DMS153 (cell line): ENCODE measurements around the gene PLB1.

ENCODE experiments used
- DNase-seq: peaks from one replicate; lab custom pipeline; 2025; lab: John Stamatoyannopoulos, UW

Gene PLB1

GRCh38 chr2:28495551-28496250, at the start of gene PLB1:
PLB1 (plus strand) TSS chr2:28496060; CDS start chr2:28496115, 55 bp downstream.
- no peak for DNase-seq

- DNase-seq, result no peak
These were observed 49.3 kb upstream of the PLB1 start for GRCh38 chr2:28446531-28446930.

GRCh38 chr2:28447086-28447485, 48.8 kb upstream of the PLB1 start:
- no peak for DNase-seq

GRCh38 chr2:28447943-28448792, 47.7 kb upstream of the PLB1 start:
- DNase-seq, result no peak

GRCh38 chr2:28448793-28449100, 47.1 kb upstream of the PLB1 start:
- DNase-seq, result no peak

- no peak for DNase-seq
These were observed 46.8 kb upstream of the PLB1 start for GRCh38 chr2:28449126-28449487.

GRCh38 chr2:28449488-28450395, 46.1 kb upstream of the PLB1 start:
- DNase-seq, result no peak

GRCh38 chr2:28450901-28451565, 44.8 kb upstream of the PLB1 start:
- no peak for DNase-seq

- no peak for DNase-seq
These were observed 43.9 kb upstream of the PLB1 start for GRCh38 chr2:28451793-28452533.

GRCh38 chr2:28452534-28453081, 43.3 kb upstream of the PLB1 start:
- DNase-seq, result no peak

GRCh38 chr2:28453396-28453795, 42.5 kb upstream of the PLB1 start:
- DNase-seq, result no peak

- DNase-seq, result no peak
These were observed 41.6 kb upstream of the PLB1 start for GRCh38 chr2:28454016-28454930.

- DNase-seq, result no peak
These were observed 38.6 kb upstream of the PLB1 start for GRCh38 chr2:28457237-28457636.

- no peak for DNase-seq
These were observed 34.8 kb upstream of the PLB1 start for GRCh38 chr2:28461056-28461455.

- no peak for DNase-seq
These were observed 33.7 kb upstream of the PLB1 start for GRCh38 chr2:28462122-28462521.

GRCh38 chr2:28463211-28463816, 32.5 kb upstream of the PLB1 start:
- DNase-seq, result no peak

- no peak for DNase-seq
These were observed 32.0 kb upstream of the PLB1 start for GRCh38 chr2:28463893-28464292.

GRCh38 chr2:28465148-28465885, 30.5 kb upstream of the PLB1 start:
- no peak for DNase-seq

GRCh38 chr2:28469304-28469703, 26.6 kb upstream of the PLB1 start:
- no peak for DNase-seq
